Mesothelial cell of epicardium (in vitro differentiated cells): ENCODE results near the gene DZIP1L. TPM values are rescaled to one million over a fixed set of nuclear protein-coding genes. Genes with fewer than 3 reads are reported as not detected.

ENCODE experiments used
- DNase-seq, 2 experiments: peaks; one replicate each; pipeline ENCODE4 v3.0.0; 2021; ENCODE audit warnings: low spot score in 2 of 2; ENCODE audit not compliant: unreplicated experiment in 2 of 2
- H3K27ac Mint-ChIP-seq: 2 replicates; pipeline ENCODE4 v1.8.0; 2021; ENCODE audit warnings: mixed read lengths
- H3K27me3 Mint-ChIP-seq: 2 replicates; pipeline ENCODE4 v1.8.0; 2021; ENCODE audit warnings: low read depth, mixed read lengths
- H3K36me3 Mint-ChIP-seq: 2 replicates; pipeline ENCODE4 v1.8.0; 2021; ENCODE audit warnings: mixed read lengths
- H3K4me1 Mint-ChIP-seq: 2 replicates; pipeline ENCODE4 v1.8.0; 2021; ENCODE audit warnings: mixed read lengths
- H3K4me3 Mint-ChIP-seq: 2 replicates; pipeline ENCODE4 v1.8.0; 2021; ENCODE audit warnings: mild to moderate bottlenecking, moderate library complexity, mixed read lengths
- H3K9me3 Mint-ChIP-seq: 2 replicates; pipeline ENCODE4 v1.8.0; 2021; ENCODE audit warnings: mixed read lengths
- CTCF ChIP-seq: fragments of 200-600 bp; sonication (generic); IDR thresholded peaks from one replicate; pipeline ENCODE4 v1.5.0; 2021; ENCODE audit warnings: antibody characterized with exemption; ENCODE audit not compliant: unreplicated experiment
- total RNA-seq: library from RNA; stranded (reverse); gene quantifications from 3 replicates; pipeline ENCODE4 v1.2.1, GENCODE V29; 2021

Gene DZIP1L
- total RNA-seq, 1 donor from 2014 or later: 26.5 TPM

DNA sequence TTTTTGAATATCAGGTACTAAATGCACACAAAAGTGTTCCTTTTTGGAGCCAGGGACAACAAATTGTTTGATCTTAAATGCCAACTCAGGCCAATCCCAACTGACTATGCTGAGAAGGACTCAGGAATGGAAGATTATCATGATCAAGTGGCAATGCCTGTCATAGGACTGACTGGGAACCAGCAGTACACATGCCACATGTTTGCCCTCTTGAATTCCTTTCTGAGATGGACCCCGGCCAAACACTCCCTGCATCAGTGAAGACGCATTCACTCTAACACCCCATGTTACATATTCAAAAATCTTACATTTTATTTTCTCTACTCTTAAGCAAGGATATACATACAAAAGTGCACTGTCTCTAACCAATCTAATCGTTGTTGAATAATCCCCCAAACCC lies 69.3 kb downstream of the DZIP1L start:
- H3K4me1 Mint-ChIP-seq: no peaks in the 10 kb centered on the region
- no peak overlapping the region for H3K4me3 Mint-ChIP-seq
- TF ChIP-seq CTCF: no peak
- no peaks in the 10 kb centered on the region for H3K36me3 Mint-ChIP-seq
- DNase-seq: no peak
- H3K9me3 Mint-ChIP-seq: peaks cover 4% of the 10 kb centered on the region
- H3K27ac Mint-ChIP-seq: no peak overlapping the region
- no peaks in the 10 kb centered on the region for H3K27me3 Mint-ChIP-seq

DNA sequence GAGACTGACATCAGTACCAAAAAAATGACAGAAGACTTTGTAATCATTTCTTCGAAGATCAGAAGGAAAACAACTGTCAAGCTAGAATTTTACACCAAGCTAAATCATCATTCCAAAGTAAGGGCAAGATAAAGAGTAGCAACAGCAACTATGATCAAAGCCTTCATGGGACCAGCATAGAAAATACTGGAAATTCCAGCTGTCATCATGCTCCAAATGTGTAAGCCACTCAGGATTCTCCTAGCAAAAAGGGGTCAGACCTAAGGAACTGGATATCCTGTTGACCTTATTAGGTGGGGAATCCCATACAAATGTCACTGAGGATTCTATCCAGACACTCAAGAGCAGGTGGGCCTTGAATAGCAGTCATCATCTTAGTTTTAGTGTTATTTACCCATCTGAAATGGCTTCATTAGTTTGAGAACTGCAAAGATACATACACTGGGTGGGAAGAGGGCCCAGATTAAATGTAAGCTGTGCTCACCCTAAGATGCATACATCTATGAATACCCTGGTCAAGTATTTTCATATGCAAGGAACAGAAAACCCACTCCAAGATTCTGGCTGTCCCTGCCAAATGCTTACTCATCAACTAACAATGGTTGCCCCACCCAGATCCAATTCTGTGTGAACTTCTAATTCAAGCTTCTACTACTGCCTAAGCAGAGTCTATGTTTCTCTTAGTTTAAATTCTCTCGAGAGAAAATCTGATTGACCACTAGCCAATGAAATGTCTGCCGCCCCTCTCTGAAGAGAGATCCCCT lies 72.0 kb downstream of the DZIP1L start:
- Mint-ChIP-seq H3K4me3 (no peak overlapping the region), H3K36me3 (no peaks in the 10 kb centered on the region), H3K9me3 (peaks cover 4% of the 10 kb centered on the region), H3K27me3 (no peaks in the 10 kb centered on the region), H3K4me1 (no peaks in the 10 kb centered on the region), H3K27ac (no peak overlapping the region)
- no peak for TF ChIP-seq CTCF
- DNase-seq: no peak

DNA sequence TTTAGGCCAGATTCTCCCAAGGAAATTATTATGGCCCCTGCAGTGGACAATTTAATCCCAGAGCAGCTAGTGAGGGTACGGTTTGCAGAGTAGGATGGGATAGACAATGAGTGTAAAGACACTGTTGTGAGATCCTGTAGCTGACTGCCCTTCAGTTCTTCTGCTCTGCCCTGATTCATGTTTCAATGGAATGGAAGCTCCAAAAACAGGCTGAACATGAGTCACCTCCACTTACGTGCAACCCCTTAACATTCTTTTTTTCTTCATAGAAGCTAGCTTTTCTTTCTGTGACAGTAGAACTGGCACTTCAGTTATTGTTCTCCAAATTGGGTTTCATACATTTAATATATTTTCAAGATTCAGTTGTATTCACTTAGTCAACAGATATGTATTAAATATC lies 73.4 kb downstream of the DZIP1L start:
- no peaks in the 10 kb centered on the region for H3K4me1 Mint-ChIP-seq
- TF ChIP-seq CTCF: no peak
- H3K36me3 Mint-ChIP-seq: no peaks in the 10 kb centered on the region
- no peaks in the 10 kb centered on the region for H3K27me3 Mint-ChIP-seq
- no peak overlapping the region for H3K4me3 Mint-ChIP-seq
- no peak overlapping the region for H3K27ac Mint-ChIP-seq
- no peak for DNase-seq
- peaks cover 4% of the 10 kb centered on the region for H3K9me3 Mint-ChIP-seq

DNA sequence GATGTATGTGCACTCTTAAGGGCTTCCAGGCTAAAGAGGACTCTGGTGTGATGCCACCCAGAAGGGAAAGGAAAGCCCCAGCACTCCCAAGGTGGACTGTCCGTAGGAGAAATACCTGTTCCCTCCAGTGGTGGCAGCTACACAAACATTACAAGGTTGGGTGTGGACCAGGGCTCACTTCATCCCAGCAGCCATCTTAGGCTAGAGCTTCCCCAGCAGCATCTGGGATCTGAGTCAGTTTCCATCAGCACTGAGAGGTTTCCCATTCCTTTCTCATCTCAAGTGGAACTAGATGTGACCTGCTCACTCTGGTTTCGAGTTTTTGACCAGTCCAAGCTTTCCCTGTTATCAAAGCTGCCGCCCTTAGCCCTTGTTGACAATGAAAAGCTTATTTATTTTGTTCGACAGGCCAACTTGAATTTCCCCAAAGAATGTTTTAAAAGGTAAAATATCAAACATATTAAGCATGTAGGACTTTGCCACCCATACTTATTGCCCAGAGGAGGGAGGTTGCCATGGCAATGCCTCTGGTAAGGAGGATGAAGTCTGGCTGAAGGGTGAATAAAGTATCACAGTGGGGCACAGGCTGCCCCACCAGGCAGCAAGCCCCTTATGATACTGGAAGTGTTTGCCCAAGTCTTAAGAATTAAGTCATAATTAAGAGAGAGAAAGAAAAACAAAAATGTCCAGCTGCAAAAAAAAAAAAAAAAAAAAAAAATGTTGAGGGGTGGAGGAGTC lies 76.5 kb downstream of the DZIP1L start:
- H3K9me3 Mint-ChIP-seq: no peaks in the 10 kb centered on the region
- no peaks in the 10 kb centered on the region for H3K36me3 Mint-ChIP-seq
- no peak for TF ChIP-seq CTCF
- DNase-seq: no peak
- no peak overlapping the region for H3K27ac Mint-ChIP-seq
- no peak overlapping the region for H3K4me3 Mint-ChIP-seq
- H3K27me3 Mint-ChIP-seq: no peaks in the 10 kb centered on the region
- no peaks in the 10 kb centered on the region for H3K4me1 Mint-ChIP-seq

- no peaks in the 10 kb centered on the region for H3K36me3 Mint-ChIP-seq
- DNase-seq: no peak
- no peaks in the 10 kb centered on the region for H3K27me3 Mint-ChIP-seq
- no peaks in the 10 kb centered on the region for H3K4me1 Mint-ChIP-seq
- no peak overlapping the region for H3K27ac Mint-ChIP-seq
- no peaks in the 10 kb centered on the region for H3K9me3 Mint-ChIP-seq
- TF ChIP-seq CTCF: no peak
- no peak overlapping the region for H3K4me3 Mint-ChIP-seq
Observed at GRCh38 chr3:138036572-138036971, 78.8 kb downstream of the DZIP1L start.
